Fibroblast of lung (primary cell): ENCODE results near the gene IGLON5. TPM values are rescaled to one million over a fixed set of nuclear protein-coding genes. Genes with fewer than 3 reads are reported as not detected.

Experiments
- DNase-seq, 2 donors: peaks; one replicate each; pipeline versions ENCODE4 v3.0.0 to v3.0.0-alpha.2; 2010; ENCODE audit warnings: low read depth in 2 of 2
- H2AFZ ChIP-seq: 2 replicates; pipeline ENCODE4 v1.5.1; 2012; ENCODE audit warnings: low read length, control low read depth, inconsistent platforms
- H3K27ac ChIP-seq: 2 replicates; pipeline ENCODE4 v1.5.1; 2011; ENCODE audit warnings: low read length, control low read depth; ENCODE audit not compliant: insufficient read depth
- H3K27me3 ChIP-seq: 2 replicates; pipeline ENCODE4 v1.5.1; 2011; ENCODE audit warnings: mild to moderate bottlenecking, low read length; ENCODE audit not compliant: control insufficient read depth, insufficient read depth
- H3K36me3 ChIP-seq: 2 replicates; pipeline ENCODE4 v1.5.1; 2011; ENCODE audit warnings: low read length; ENCODE audit not compliant: control insufficient read depth, insufficient read depth
- H3K4me1 ChIP-seq: 2 replicates; pipeline ENCODE4 v1.5.1; 2011; ENCODE audit warnings: low read length; ENCODE audit not compliant: control insufficient read depth, insufficient read depth; ENCODE audit errors: extremely low read depth
- H3K4me2 ChIP-seq: 2 replicates; pipeline ENCODE4 v1.5.1; 2011; ENCODE audit warnings: low read length, control low read depth; ENCODE audit not compliant: insufficient read depth; ENCODE audit errors: extremely low read depth
- H3K4me3 ChIP-seq, 4 experiments: fragments of 200-600 bp in 1 of 4; sonication (generic) in 1 of 4; replicated peaks in 1 of 4; 2 replicates each; pipeline ENCODE4 v1.5.1; 2011 to 2016; ENCODE audit warnings: low read length in 4 of 4, low read depth in 3 of 4, mild to moderate bottlenecking in 3 of 4, control low read depth in 2 of 4, inconsistent platforms in 1 of 4, mixed read lengths in 1 of 4; ENCODE audit not compliant: insufficient read depth in 1 of 4; ENCODE audit errors: control extremely low read depth in 1 of 4
- H3K79me2 ChIP-seq: 2 replicates; pipeline ENCODE4 v1.5.1; 2012; ENCODE audit warnings: mild to moderate bottlenecking, low read length, inconsistent platforms; ENCODE audit not compliant: control insufficient read depth, insufficient read depth
- H3K9ac ChIP-seq: 2 replicates; pipeline ENCODE4 v1.5.1; 2011; ENCODE audit warnings: mild to moderate bottlenecking, low read length, control low read depth; ENCODE audit not compliant: insufficient read depth
- H3K9me3 ChIP-seq: 2 replicates; pipeline ENCODE4 v1.5.1; 2012; ENCODE audit warnings: low read depth, low read length; ENCODE audit not compliant: control insufficient read depth, insufficient read depth
- H4K20me1 ChIP-seq: 2 replicates; pipeline ENCODE4 v1.5.1; 2011; ENCODE audit warnings: low read length; ENCODE audit not compliant: control insufficient read depth, insufficient read depth; ENCODE audit errors: extremely low read depth
- EZH2 ChIP-seq: IDR thresholded peaks from 2 replicates; pipeline ENCODE4 v1.5.1; 2012; ENCODE audit warnings: low read length, control low read depth, mild to moderate bottlenecking; ENCODE audit errors: missing control alignments
- polyA plus RNA-seq, 2 donors: library from polyadenylated mRNA; depleted of rRNA in 1 of 2; stranded (reverse) in 1 of 2; unstranded in 1 of 2; fragments of >200 nt; gene quantifications; 2 replicates each; pipeline ENCODE4 v1.2.1, GENCODE V29; 2011 to 2012; ENCODE audit warnings: missing spikeins in 1 of 2
- total RNA-seq: library from RNA; depleted of rRNA; stranded (reverse); fragments of >200 nt; gene quantifications from 2 replicates; pipeline ENCODE4 v1.2.1, GENCODE V29; 2014
- TF ChIP-seq, protein P1 (sequence below), 2 donors: IDR thresholded peaks in 1 of 2; conservative IDR thresholded peaks in 1 of 2; 1 replicate in 1 of 2; 2 replicates in 1 of 2; pipeline ENCODE4 v1.5.1; 2011 to 2012; ENCODE audit warnings: low read length in 2 of 2, control low read depth in 1 of 2, inconsistent platforms in 1 of 2, low read depth in 1 of 2, mild to moderate bottlenecking in 1 of 2

IGLON5 gene
- total and polyA plus RNA-seq, 2 donors (not counting 1 experiment from before 2014, with no cell fraction given), result not detected

GRCh38 chr19:51318687-51319648 lies 7.5 kb downstream of the IGLON5 start:
- H3K36me3 ChIP-seq, result no peaks in the 10 kb centered on the region
- H3K4me3 ChIP-seq, result no peak overlapping the region
- no peak for TF ChIP-seq EZH2
- TF ChIP-seq, protein P1, sequence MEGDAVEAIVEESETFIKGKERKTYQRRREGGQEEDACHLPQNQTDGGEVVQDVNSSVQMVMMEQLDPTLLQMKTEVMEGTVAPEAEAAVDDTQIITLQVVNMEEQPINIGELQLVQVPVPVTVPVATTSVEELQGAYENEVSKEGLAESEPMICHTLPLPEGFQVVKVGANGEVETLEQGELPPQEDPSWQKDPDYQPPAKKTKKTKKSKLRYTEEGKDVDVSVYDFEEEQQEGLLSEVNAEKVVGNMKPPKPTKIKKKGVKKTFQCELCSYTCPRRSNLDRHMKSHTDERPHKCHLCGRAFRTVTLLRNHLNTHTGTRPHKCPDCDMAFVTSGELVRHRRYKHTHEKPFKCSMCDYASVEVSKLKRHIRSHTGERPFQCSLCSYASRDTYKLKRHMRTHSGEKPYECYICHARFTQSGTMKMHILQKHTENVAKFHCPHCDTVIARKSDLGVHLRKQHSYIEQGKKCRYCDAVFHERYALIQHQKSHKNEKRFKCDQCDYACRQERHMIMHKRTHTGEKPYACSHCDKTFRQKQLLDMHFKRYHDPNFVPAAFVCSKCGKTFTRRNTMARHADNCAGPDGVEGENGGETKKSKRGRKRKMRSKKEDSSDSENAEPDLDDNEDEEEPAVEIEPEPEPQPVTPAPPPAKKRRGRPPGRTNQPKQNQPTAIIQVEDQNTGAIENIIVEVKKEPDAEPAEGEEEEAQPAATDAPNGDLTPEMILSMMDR (conservative IDR thresholded peaks at IDR 0.05 in 1 of 2, IDR thresholded peaks at IDR 0.05 in 1 of 2; ENCODE audit: low read depth in 1 of 2, low read length in 2 of 2), result no peak
- H3K9ac ChIP-seq, result no peak overlapping the region
- H2AFZ ChIP-seq, result no peak overlapping the region
- no peak overlapping the region for H3K27ac ChIP-seq
- H3K9me3 ChIP-seq, result no peaks in the 10 kb centered on the region
- no peaks in the 10 kb centered on the region for H4K20me1 ChIP-seq
- no peaks in the 10 kb centered on the region for H3K79me2 ChIP-seq
- H3K27me3 ChIP-seq, result no peaks in the 10 kb centered on the region
- no peak for DNase-seq
- H3K4me1 ChIP-seq, result no peaks in the 10 kb centered on the region
- no peak overlapping the region for H3K4me2 ChIP-seq

DNA sequence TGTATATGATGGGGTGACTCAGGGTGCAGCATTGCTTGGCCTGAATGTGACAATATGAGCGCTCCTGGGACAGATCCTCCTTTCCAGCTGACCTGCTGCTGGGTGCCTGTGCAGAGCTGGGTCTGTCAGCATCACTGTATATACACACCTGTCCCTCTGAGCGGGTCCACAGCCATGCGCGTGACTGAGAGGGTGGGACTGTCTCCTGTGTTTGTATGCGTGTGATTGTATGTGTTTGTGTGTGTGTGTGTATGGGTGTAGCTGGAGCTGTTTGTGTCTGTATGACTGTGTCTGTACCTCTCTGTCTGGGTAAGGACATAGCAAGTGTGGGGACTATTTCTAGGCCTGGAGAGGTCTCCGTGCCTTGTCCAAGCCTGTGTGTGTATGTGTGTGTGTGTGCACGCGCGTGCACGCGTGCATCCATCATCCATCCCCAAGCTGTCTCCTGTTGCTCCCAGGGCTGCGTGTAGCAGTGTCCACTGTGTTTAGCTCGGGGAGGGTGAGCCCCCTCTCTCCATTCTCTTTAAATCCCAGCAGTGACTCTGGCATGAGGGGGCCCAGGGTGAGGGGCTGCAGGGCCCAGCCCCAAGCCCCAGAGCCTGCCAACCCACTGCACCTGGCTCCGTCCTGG lies 8.3 kb downstream of the IGLON5 start:
- Histone ChIP-seq H3K79me2 (no peaks in the 10 kb centered on the region), H3K4me3 (no peak overlapping the region), H3K9me3 (no peaks in the 10 kb centered on the region), H3K36me3 (no peaks in the 10 kb centered on the region), H3K4me1 (no peaks in the 10 kb centered on the region), H2AFZ (no peak overlapping the region), H3K9ac (no peak overlapping the region), H3K4me2 (no peak overlapping the region), H3K27me3 (no peaks in the 10 kb centered on the region), H3K27ac (no peak overlapping the region), H4K20me1 (no peaks in the 10 kb centered on the region)
- no peak for DNase-seq
- TF ChIP-seq, protein P1 (conservative IDR thresholded peaks at IDR 0.05 in 1 of 2, IDR thresholded peaks at IDR 0.05 in 1 of 2; ENCODE audit: low read depth in 1 of 2, low read length in 2 of 2), result no peak

GRCh38 chr19:51320280-51320657 lies 8.8 kb downstream of the IGLON5 start:
- H3K27ac ChIP-seq, result no peak overlapping the region
- no peak for DNase-seq

More at GRCh38 chr19:51320280-51320657, 8.8 kb downstream of the IGLON5 start:
- H3K79me2 ChIP-seq, result no peaks in the 10 kb centered on the region
- no peak overlapping the region for H3K4me2 ChIP-seq
- H3K27me3 ChIP-seq, result no peaks in the 10 kb centered on the region
- no peak overlapping the region for H3K9ac ChIP-seq
- no peak for TF ChIP-seq EZH2
- TF ChIP-seq, protein P1 (conservative IDR thresholded peaks at IDR 0.05 in 1 of 2, IDR thresholded peaks at IDR 0.05 in 1 of 2; ENCODE audit: low read depth in 1 of 2, low read length in 2 of 2), result no peak
- H4K20me1 ChIP-seq, result no peaks in the 10 kb centered on the region
- no peaks in the 10 kb centered on the region for H3K9me3 ChIP-seq
- no peaks in the 10 kb centered on the region for H3K36me3 ChIP-seq
- no peaks in the 10 kb centered on the region for H3K4me1 ChIP-seq
- no peak overlapping the region for H2AFZ ChIP-seq
- H3K4me3 ChIP-seq, result no peak overlapping the region
